Liver (tissue), 9 donors: Measurements from ENCODE around the gene ABHD2. TPM values are rescaled to one million over a fixed set of nuclear protein-coding genes. Genes with fewer than 3 reads are reported as not detected.

Source experiments
- DNase-seq: peaks from one replicate; pipeline ENCODE4 v3.0.0-alpha.2; 2017; ENCODE audit warnings: low spot score
- H3K27ac ChIP-seq, 2 donors: one replicate each; pipeline ENCODE4 v1.7.0; 2013; ENCODE audit warnings: inconsistent platforms in 2 of 2, low read length in 2 of 2, control low read depth in 1 of 2, low read depth in 1 of 2, mild to moderate bottlenecking in 1 of 2
- H3K27me3 ChIP-seq, 4 donors: one replicate each; pipeline versions ENCODE4 v1.6.1 to v1.7.0; 2013; ENCODE audit warnings: low read length in 3 of 4, inconsistent platforms in 1 of 4, mild to moderate bottlenecking in 1 of 4, moderate library complexity in 1 of 4; ENCODE audit not compliant: control insufficient read depth in 4 of 4, insufficient read depth in 4 of 4
- H3K36me3 ChIP-seq, 4 donors: one replicate each; pipeline versions ENCODE4 v1.6.1 to v1.7.0; 2013; ENCODE audit warnings: low read length in 3 of 4, mild to moderate bottlenecking in 3 of 4, low read depth in 1 of 4, moderate library complexity in 1 of 4; ENCODE audit not compliant: control insufficient read depth in 4 of 4, insufficient read depth in 3 of 4
- H3K4me1 ChIP-seq, 4 donors: one replicate each; pipeline versions ENCODE4 v1.6.1 to v1.7.0; 2013; ENCODE audit warnings: low read length in 3 of 4, mild to moderate bottlenecking in 3 of 4, moderate library complexity in 1 of 4; ENCODE audit not compliant: control insufficient read depth in 4 of 4, insufficient read depth in 4 of 4
- H3K4me3 ChIP-seq, 3 donors: one replicate each; pipeline versions ENCODE4 v1.6.1 to v1.7.0; 2013; ENCODE audit warnings: low read length in 3 of 3, control low read depth in 1 of 3, low read depth in 1 of 3, mild to moderate bottlenecking in 1 of 3
- H3K9ac ChIP-seq, 2 donors: one replicate each; pipeline ENCODE4 v1.7.0; 2013; ENCODE audit warnings: low read length in 2 of 2, mild to moderate bottlenecking in 2 of 2, moderate library complexity in 2 of 2, control low read depth in 1 of 2, low read depth in 1 of 2
- H3K9me3 ChIP-seq, 4 donors: one replicate each; pipeline versions ENCODE4 v1.6.1 to v1.7.0; 2013; ENCODE audit warnings: low read length in 3 of 4; ENCODE audit not compliant: control insufficient read depth in 4 of 4
- EGR1 ChIP-seq, 2 donors: IDR thresholded peaks; 2 replicates each; pipeline ENCODE4 v1.6.1; 2016 to 2018; ENCODE audit warnings: antibody characterized with exemption in 2 of 2, low read depth in 2 of 2
- FOXA1 ChIP-seq: IDR thresholded peaks from 2 replicates; pipeline ENCODE4 v1.6.1; 2016; ENCODE audit warnings: antibody characterized with exemption
- HNF4A ChIP-seq, 2 donors: conservative IDR thresholded peaks; 2 replicates each; pipeline ENCODE4 v1.6.1; 2016; ENCODE audit warnings: antibody characterized with exemption in 2 of 2, mild to moderate bottlenecking in 2 of 2
- HNF4G ChIP-seq: IDR thresholded peaks from 2 replicates; pipeline ENCODE4 v1.6.1; 2016; ENCODE audit warnings: antibody characterized with exemption
- JUND ChIP-seq, 2 donors: IDR thresholded peaks; 2 replicates each; pipeline ENCODE4 v1.6.1; 2016; ENCODE audit warnings: antibody characterized with exemption in 2 of 2
- NR2F2 ChIP-seq: IDR thresholded peaks from 2 replicates; pipeline ENCODE4 v1.6.1; 2016; ENCODE audit warnings: antibody characterized with exemption
- RAD21 ChIP-seq, 2 donors: IDR thresholded peaks; 2 replicates each; pipeline ENCODE4 v1.6.1; 2016; ENCODE audit warnings: antibody characterized with exemption in 2 of 2, mild to moderate bottlenecking in 2 of 2
- RXRA ChIP-seq, 2 donors: IDR thresholded peaks; 2 replicates each; pipeline ENCODE4 v1.6.1; 2017 to 2018; ENCODE audit warnings: antibody characterized with exemption in 2 of 2, mild to moderate bottlenecking in 1 of 2
- SP1 ChIP-seq: IDR thresholded peaks from 2 replicates; pipeline ENCODE4 v1.6.1; 2018; ENCODE audit warnings: antibody characterized with exemption, mild to moderate bottlenecking
- TAF1 ChIP-seq: conservative IDR thresholded peaks from 2 replicates; pipeline ENCODE4 v1.6.1; 2016; ENCODE audit warnings: antibody characterized with exemption, mild to moderate bottlenecking
- WGBS: extraction: QIAGEN DNeasy Blood & Tissue Kit; methylation state at CpG from one replicate; pipeline ENCODE4 v1.1.7; 2013; 5-methylcytosine and 5-hydroxymethylcytosine counted together
- polyA plus RNA-seq, 2 donors: library from polyadenylated mRNA; stranded (reverse) in 1 of 2; unstranded in 1 of 2; fragments of 200-250 nt in 1 of 2; fragments of >200 nt in 1 of 2; fragmentation: Nextera tagmentation in 1 of 2; extraction: Ambion mirVana in 1 of 2; gene quantifications; one replicate each; pipeline versions ENCODE4 v1.2.1 to v1.2.3, GENCODE V29; 2013 to 2015
- total RNA-seq, 2 donors: library from RNA; depleted of rRNA; stranded (reverse); fragments of >200 nt; gene quantifications; one replicate each; pipeline ENCODE4 v1.2.3, GENCODE V29; 2014
- TF ChIP-seq, protein P1 (sequence below): IDR thresholded peaks from 2 replicates; pipeline ENCODE4 v1.6.1; 2016; ENCODE audit warnings: antibody characterized with exemption
- TF ChIP-seq, protein P2 (sequence below): IDR thresholded peaks from 2 replicates; pipeline ENCODE4 v1.6.1; 2016; ENCODE audit warnings: antibody characterized with exemption
- TF ChIP-seq, protein P3 (sequence below): IDR thresholded peaks from 2 replicates; pipeline ENCODE4 v1.6.1; 2016; ENCODE audit warnings: antibody characterized with exemption, mild to moderate bottlenecking
- TF ChIP-seq, protein P4 (sequence below): fragments of 150-350 bp; IDR thresholded peaks from 2 replicates; pipeline ENCODE4 v1.5.1; 2017; ENCODE audit warnings: improper control_type of control experiment, low read depth, low read length; ENCODE audit not compliant: missing input control
- donor health status: healthy.
- donor health status: healthy.
- donor health status: healthy.
- donor health status: healthy.
- donor health status: healthy.

The ABHD2 gene
- total and polyA plus RNA-seq, 4 donors: 34.6 to 663 (median 65.1) TPM

DNA sequence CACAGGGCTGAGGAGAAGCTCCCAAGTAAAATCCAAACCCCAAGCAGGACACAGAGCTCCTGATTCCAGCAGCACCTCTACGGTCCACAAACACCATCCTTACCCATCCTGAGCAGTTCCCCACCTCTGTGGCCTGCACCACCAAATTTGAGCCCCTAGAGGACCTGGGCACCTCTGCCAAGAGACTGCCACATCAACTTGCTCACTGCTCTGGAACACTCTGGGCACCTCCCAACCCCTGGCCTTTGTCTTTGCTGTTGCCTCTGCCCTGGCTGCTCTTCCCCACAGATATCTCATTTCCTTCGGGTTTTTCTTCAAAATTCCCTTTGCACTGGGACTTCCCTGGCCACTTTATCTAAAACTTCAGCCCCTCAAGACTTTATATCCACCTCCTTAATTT is 127.4 kb downstream of the ABHD2 start:
- Histone ChIP-seq H3K27ac (no peak overlapping the region), H3K9me3 (no peaks in the 10 kb centered on the region), H3K4me3 (no peak overlapping the region), H3K36me3 (no peaks in the 10 kb centered on the region), H3K4me1 (no peaks in the 10 kb centered on the region), H3K27me3 (no peaks in the 10 kb centered on the region), H3K9ac (no peak overlapping the region)
- no peak for TF ChIP-seq HNF4G
- no peak for TF ChIP-seq EGR1 (IDR thresholded peaks at IDR 0.05; ENCODE audit: low read depth in 2 of 2)
- no peak for TF ChIP-seq RXRA (IDR thresholded peaks at IDR 0.05)
- TF ChIP-seq, protein P1, sequence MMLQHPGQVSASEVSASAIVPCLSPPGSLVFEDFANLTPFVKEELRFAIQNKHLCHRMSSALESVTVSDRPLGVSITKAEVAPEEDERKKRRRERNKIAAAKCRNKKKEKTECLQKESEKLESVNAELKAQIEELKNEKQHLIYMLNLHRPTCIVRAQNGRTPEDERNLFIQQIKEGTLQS: no peak
- 82% methylated on average over 2 of the region's 2 CpGs for WGBS
- DNase-seq: no peak

DNA sequence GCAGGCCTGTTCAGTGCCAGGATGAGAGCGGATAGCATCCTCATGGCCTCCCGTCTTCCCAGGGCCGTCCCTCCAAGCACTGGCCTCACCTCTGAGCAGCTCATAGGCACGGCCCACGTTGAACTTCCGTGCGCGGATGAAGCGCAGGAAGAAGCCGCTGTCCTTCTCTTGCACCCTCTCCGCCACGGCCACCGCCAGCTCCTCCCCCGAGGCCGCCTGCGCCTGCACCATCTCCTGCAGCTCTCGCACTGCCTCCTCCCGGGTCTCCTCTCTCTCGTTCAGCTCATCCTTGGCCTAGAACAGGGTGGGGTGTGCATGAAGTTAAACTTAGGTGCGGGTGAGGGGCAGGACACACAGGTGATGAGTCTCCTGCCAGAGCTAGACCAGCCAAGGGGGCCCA is 128.8 kb downstream of the ABHD2 start:
- Histone ChIP-seq H3K4me3 (no peak overlapping the region), H3K36me3 (no peaks in the 10 kb centered on the region), H3K9ac (no peak overlapping the region), H3K9me3 (no peaks in the 10 kb centered on the region), H3K27me3 (no peaks in the 10 kb centered on the region), H3K4me1 (no peaks in the 10 kb centered on the region), H3K27ac (no peak overlapping the region)
- WGBS: 95% methylated on average over 20 of the region's 20 CpGs
- DNase-seq: no peak
- TF ChIP-seq HNF4A (conservative IDR thresholded peaks at IDR 0.05) (no peak), TAF1 (no peak), RXRA (IDR thresholded peaks at IDR 0.05) (no peak), HNF4G (no peak), NR2F2 (no peak), SP1 (no peak), RAD21 (IDR thresholded peaks at IDR 0.05) (no peak), FOXA1 (no peak), JUND (IDR thresholded peaks at IDR 0.05) (no peak)
- TF ChIP-seq, protein P2, sequence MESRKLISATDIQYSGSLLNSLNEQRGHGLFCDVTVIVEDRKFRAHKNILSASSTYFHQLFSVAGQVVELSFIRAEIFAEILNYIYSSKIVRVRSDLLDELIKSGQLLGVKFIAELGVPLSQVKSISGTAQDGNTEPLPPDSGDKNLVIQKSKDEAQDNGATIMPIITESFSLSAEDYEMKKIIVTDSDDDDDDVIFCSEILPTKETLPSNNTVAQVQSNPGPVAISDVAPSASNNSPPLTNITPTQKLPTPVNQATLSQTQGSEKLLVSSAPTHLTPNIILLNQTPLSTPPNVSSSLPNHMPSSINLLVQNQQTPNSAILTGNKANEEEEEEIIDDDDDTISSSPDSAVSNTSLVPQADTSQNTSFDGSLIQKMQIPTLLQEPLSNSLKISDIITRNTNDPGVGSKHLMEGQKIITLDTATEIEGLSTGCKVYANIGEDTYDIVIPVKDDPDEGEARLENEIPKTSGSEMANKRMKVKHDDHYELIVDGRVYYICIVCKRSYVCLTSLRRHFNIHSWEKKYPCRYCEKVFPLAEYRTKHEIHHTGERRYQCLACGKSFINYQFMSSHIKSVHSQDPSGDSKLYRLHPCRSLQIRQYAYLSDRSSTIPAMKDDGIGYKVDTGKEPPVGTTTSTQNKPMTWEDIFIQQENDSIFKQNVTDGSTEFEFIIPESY: no peak
- TF ChIP-seq, protein P3, sequence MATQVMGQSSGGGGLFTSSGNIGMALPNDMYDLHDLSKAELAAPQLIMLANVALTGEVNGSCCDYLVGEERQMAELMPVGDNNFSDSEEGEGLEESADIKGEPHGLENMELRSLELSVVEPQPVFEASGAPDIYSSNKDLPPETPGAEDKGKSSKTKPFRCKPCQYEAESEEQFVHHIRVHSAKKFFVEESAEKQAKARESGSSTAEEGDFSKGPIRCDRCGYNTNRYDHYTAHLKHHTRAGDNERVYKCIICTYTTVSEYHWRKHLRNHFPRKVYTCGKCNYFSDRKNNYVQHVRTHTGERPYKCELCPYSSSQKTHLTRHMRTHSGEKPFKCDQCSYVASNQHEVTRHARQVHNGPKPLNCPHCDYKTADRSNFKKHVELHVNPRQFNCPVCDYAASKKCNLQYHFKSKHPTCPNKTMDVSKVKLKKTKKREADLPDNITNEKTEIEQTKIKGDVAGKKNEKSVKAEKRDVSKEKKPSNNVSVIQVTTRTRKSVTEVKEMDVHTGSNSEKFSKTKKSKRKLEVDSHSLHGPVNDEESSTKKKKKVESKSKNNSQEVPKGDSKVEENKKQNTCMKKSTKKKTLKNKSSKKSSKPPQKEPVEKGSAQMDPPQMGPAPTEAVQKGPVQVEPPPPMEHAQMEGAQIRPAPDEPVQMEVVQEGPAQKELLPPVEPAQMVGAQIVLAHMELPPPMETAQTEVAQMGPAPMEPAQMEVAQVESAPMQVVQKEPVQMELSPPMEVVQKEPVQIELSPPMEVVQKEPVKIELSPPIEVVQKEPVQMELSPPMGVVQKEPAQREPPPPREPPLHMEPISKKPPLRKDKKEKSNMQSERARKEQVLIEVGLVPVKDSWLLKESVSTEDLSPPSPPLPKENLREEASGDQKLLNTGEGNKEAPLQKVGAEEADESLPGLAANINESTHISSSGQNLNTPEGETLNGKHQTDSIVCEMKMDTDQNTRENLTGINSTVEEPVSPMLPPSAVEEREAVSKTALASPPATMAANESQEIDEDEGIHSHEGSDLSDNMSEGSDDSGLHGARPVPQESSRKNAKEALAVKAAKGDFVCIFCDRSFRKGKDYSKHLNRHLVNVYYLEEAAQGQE: no peak
- TF ChIP-seq, protein P4, sequence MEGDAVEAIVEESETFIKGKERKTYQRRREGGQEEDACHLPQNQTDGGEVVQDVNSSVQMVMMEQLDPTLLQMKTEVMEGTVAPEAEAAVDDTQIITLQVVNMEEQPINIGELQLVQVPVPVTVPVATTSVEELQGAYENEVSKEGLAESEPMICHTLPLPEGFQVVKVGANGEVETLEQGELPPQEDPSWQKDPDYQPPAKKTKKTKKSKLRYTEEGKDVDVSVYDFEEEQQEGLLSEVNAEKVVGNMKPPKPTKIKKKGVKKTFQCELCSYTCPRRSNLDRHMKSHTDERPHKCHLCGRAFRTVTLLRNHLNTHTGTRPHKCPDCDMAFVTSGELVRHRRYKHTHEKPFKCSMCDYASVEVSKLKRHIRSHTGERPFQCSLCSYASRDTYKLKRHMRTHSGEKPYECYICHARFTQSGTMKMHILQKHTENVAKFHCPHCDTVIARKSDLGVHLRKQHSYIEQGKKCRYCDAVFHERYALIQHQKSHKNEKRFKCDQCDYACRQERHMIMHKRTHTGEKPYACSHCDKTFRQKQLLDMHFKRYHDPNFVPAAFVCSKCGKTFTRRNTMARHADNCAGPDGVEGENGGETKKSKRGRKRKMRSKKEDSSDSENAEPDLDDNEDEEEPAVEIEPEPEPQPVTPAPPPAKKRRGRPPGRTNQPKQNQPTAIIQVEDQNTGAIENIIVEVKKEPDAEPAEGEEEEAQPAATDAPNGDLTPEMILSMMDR: no peak
- TF ChIP-seq, protein P1: no peak
